ENCODE measurements around the gene CRTC1. TPM values are rescaled to one million over a fixed set of nuclear protein-coding genes. Genes with fewer than 3 reads are reported as not detected.

The CRTC1 gene
- total RNA-seq, 1 experiment from 2014 or later: 19.0 TPM

- no peaks in the 10 kb centered on the region for H3K4me1 ChIP-seq (ENCODE audit: insufficient read depth, low read length)
- no peak overlapping the region for H3K23ac ChIP-seq (ENCODE audit: insufficient read length, low read depth, low read length)
- Mint-ChIP-seq H3K4me3 (no peak overlapping the region), H3K27me3 (ENCODE audit: low read depth) (peaks cover 61% of the 10 kb centered on the region), H3K9me3 (no peaks in the 10 kb centered on the region), H3K27ac (no peak overlapping the region), H3K4me1 (peaks cover 10 to 12% of the 10 kb centered on the region in 2 experiments; a peak in 3 of 4 replicates), H3K36me3 (ENCODE audit: insufficient read depth in 1 of 3, low read depth in 3 of 3) (peaks cover 0 to 9% (median 0%) of the 10 kb centered on the region in 3 experiments; a peak in 2 of 7 replicates)
- no peak overlapping the region for H4K8ac ChIP-seq (replicated peaks; ENCODE audit: insufficient read length, low read depth, low read length)
- TF ChIP-seq CTCF (conservative IDR thresholded peaks at IDR 0.05): no peak
- no CpG with 5 or more reads among the region's 22 CpGs for WGBS (ENCODE audit: extremely low coverage, insufficient read length, low lambda C conversion rate)
- H2AFZ ChIP-seq (ENCODE audit: low read length): no peak overlapping the region
- H3K23me2 ChIP-seq (ENCODE audit: insufficient read length, low read depth, low read length, poor library complexity, severe bottlenecking): no peaks in the 10 kb centered on the region
- peaks cover 2% of the 10 kb centered on the region for H4K20me1 ChIP-seq (ENCODE audit: control insufficient read depth, insufficient read depth, insufficient read length)
- no peak overlapping the region for H3K4me2 ChIP-seq (ENCODE audit: insufficient read depth, insufficient read length, low read length)
- H4K5ac ChIP-seq (ENCODE audit: insufficient read length, low read depth, low read length): no peak overlapping the region
- H3K9ac ChIP-seq (ENCODE audit: extremely low read depth, insufficient read length, low read length): no peak overlapping the region
- no peak overlapping the region for H2BK12ac ChIP-seq (ENCODE audit: insufficient read length, low read depth, low read length)
- H3K27me3 ChIP-seq (ENCODE audit: insufficient read depth, low read length): peaks cover 14% of the 10 kb centered on the region; the same call in 1 of the 2 replicates
- no peak for DNase-seq
- H3K79me2 ChIP-seq (ENCODE audit: insufficient read depth, low read length): no peaks in the 10 kb centered on the region
- H2BK120ac ChIP-seq (ENCODE audit: low read depth, low read length, poor library complexity, severe bottlenecking): no peak overlapping the region
- H3K14ac ChIP-seq (ENCODE audit: insufficient read depth, low read length): no peak overlapping the region
- no peaks in the 10 kb centered on the region for H3K9me3 ChIP-seq (ENCODE audit: control insufficient read depth, low read depth, low read length)
- H2BK20ac ChIP-seq (ENCODE audit: low read depth, low read length, poor library complexity, severe bottlenecking): no peak overlapping the region
- H3K18ac ChIP-seq (ENCODE audit: insufficient read length, low read depth, low read length): no peak overlapping the region
- H2BK15ac ChIP-seq (ENCODE audit: low read depth, low read length): no peak overlapping the region
- no peak overlapping the region for H4K91ac ChIP-seq (ENCODE audit: insufficient read length, low read depth, low read length)
- no peak overlapping the region for H3K4ac ChIP-seq (ENCODE audit: low read depth, low read length)
- no peak overlapping the region for H3K56ac ChIP-seq (ENCODE audit: insufficient read length, low read depth, low read length)
- no peak overlapping the region for H3T11ph ChIP-seq (ENCODE audit: low read length)
- no peak overlapping the region for H2AK5ac ChIP-seq (ENCODE audit: insufficient read length, low read length)
- H3K79me1 ChIP-seq (ENCODE audit: insufficient read depth, low read depth, low read length, poor library complexity, severe bottlenecking): no peaks in the 10 kb centered on the region
- no peak overlapping the region for H3K27ac ChIP-seq (ENCODE audit: insufficient read length, low read depth, low read length)
- H2BK5ac ChIP-seq (ENCODE audit: insufficient read length, low read length): no peak overlapping the region
Measured at GRCh38 chr19:18759995-18760426, 76.5 kb downstream of the CRTC1 start.

Data from H9 (cell line).